SIG-M5 treated with dmso at 0.1 percent for 504 hours (cell line): Measurements from ENCODE around the gene PDRG1.

Experiments used
- DNase-seq: peaks from one replicate; lab custom pipeline; 2025; ENCODE audit not compliant: unreplicated experiment; lab: John Stamatoyannopoulos, UW

PDRG1 gene

DNA sequence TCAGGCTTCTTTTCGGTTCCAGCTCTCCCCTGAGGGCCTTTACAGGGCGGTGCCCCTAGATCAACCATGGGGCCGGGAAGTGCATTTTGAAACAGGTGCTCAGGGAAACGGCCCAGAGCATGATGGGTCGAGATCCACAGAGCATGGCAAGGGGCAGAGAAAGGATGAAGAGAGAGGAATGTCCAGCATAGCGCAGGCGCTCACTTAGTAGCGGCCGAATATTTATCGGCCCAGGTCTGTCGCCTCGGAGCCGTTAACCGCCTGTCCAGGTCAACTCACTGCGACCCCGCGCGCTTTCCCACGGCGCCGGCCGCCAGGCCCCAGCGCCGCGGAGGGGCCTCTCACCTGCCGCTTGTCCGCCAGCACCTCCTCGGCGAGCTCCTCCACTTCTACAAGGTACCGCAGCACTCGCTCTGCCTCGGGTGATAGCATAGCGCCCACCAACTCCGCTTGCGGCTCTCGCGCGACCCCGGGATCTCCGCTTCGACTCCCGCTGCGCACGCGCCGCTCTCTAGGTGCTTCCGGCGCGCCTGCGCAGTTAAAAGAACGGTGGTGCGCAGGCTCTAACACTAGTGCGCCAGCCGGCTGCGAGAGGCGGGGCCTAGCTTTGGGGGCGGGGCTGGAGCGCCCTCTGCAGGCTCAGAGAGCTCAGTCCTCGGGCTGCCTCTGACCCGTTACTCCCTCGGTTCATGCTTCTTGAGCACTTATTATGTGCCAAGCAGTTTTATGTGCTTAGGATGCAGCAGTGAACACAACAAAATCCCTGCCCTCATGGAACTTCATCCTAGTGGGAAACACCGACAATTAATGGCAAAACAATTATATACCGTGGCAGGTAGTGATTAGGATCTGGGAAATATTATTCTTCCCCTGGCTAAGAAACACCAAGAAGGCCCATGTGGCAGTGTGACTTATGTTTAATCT is at the start of gene PDRG1:
Gene PDRG1 (minus strand): TSS at position 517 of the 924 bp plus-strand sequence. CDS start 85 bp downstream, at position 432.
- peak; percentile 98 for DNase-seq

GRCh38 chr20:31998246-31998645 is 46.4 kb upstream of the PDRG1 start:
- no peak for DNase-seq

DNA sequence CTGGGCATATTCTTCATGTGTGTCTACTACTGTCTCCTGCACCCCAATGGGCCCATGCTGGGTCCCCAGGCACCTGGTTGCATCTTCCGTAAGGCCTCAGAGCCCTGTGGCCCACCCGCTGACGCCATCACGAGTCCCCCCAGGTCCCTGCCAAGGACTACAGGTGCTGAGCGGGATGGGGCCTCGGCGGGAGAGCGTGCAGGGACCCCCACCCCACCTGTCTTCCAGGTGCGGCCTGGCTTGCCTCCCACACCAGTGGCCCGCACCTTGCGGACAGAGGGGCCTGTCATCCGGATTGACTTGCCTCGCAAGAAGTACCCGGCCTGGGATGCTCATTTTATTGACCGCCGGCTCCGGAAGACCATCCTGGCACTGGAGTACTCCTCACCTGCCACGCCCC is 45.1 kb upstream of the PDRG1 start:
- DNase-seq: no peak

- no peak for DNase-seq
These were observed 40.2 kb upstream of the PDRG1 start for GRCh38 chr20:31992086-31992485.

GRCh38 chr20:31991339-31991705 is 39.5 kb upstream of the PDRG1 start:
- no peak for DNase-seq

GRCh38 chr20:31990641-31991338 is 38.9 kb upstream of the PDRG1 start:
- DNase-seq: no peak

- DNase-seq: no peak
These were observed 37.3 kb upstream of the PDRG1 start for GRCh38 chr20:31989030-31989645.

DNA sequence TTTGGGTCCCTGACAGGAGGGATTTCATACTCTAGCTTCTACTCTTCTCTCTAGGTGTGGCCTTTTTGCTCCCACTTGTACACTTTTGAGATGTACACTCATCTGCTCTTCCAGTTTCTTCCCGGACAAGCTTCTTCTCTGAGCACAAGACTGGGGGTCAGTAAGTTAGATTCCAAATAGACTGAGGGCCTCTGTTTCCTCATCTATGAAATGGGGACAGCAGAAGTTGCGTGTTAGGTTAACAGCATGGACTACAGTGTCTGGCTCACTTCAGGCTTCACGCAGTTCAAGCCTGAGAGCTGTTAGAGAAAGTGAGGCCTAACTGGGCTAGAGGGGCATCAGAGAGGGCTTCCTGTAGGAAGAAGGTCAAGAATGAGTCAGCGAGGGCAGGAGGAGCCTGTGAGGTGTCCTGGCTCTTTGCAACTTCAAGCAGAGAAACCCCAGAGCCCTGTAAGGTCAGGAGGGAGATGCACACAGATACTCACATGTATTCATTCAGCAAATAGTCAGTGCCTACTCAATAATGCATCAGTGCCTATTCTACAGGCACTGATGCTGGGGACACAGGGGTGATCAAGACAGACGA is 36.7 kb upstream of the PDRG1 start:
- DNase-seq: no peak

DNA sequence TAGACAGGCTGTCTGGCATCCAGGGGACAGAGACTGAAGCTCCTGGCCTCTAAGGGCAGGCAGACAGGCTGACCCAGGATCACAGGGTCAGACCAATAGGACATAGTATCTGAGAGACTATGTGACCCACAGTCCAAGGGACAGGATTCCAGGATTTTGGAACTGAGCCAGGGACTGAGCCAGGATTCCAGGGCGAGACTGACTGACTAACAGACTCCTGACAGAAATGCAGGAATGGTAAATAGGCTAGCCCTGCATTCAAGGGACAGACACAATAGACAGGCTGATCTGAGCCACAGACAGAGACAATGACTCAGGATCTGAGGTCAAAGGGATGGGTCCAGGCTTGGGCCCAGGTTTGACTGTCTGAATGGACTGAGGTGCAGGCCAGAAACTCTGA is 35.9 kb upstream of the PDRG1 start:
- no peak for DNase-seq

DNA sequence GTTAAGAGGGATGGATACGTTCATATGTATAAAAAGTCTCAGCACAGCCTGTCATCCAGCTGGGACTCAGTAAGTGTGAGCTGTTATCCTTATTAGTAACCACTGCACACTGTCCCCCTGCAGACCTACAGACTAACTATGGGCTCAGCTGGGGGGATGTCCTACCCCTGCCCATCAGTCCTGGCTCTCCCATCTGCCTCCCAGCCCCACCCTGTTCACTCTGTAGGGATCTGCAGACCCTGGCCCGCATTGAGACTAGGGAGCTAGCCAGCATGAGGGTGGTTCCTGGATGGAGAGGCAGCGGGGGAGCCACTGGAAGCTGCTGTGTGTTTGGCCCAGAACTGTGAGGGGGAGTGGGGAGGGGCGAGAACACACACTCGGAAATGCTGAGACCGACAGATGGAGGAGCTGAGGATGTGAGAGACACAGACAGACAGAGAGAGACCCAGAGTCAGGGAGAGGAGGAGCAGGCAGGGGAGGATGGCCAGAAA is 33.2 kb upstream of the PDRG1 start:
- no peak for DNase-seq

DNA sequence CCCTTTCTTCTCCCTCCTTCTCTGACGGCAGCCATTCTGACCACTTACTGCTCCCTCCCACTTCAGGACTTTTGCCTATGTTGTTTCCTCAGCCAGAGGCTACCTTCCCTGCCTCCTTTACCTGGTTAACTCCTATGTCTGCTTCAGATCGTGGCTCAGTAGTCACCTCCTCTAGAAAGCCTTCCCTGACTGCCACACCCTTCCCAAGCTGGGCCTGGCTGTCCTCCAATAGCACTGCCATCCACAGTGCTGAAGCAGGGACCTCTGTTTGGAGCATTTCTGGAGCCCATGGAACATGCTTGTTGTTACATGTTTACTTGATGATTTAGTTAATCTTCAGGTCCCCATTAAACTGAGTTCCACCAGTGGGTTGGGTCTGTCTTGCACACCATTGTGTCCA is 29.9 kb upstream of the PDRG1 start:
- no peak for DNase-seq

GRCh38 chr20:31979713-31980426 is 28.0 kb upstream of the PDRG1 start:
- no peak for DNase-seq

- DNase-seq: no peak
These were observed 25.2 kb upstream of the PDRG1 start for GRCh38 chr20:31977080-31977479.

- no peak for DNase-seq
These were observed 24.0 kb upstream of the PDRG1 start for GRCh38 chr20:31975874-31976273.

- DNase-seq: no peak
These were observed 23.2 kb upstream of the PDRG1 start for GRCh38 chr20:31974951-31975487.

- no peak for DNase-seq
These were observed 22.4 kb upstream of the PDRG1 start for GRCh38 chr20:31974296-31974695.

- DNase-seq: no peak
These were observed 20.7 kb upstream of the PDRG1 start for GRCh38 chr20:31972471-31973021.

DNA sequence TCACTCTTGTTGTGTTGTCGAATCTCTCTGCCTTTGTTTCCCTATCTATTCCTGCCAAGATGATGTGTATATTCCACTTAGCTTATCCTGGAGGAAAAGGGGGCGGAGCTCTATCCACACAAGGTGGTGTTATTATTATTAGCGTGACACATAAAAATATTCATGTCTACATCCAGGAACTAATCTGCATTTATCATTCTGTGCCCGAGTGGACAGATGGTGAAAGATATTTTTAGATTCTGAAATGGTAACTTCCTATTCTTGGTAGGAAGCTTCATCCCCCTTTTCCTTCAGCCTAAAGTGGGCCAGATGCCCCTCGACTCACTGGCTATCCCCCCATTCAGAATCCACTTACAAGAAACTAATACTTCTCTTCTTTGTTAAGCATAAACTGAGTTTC is 18.1 kb upstream of the PDRG1 start:
- no peak for DNase-seq

DNA sequence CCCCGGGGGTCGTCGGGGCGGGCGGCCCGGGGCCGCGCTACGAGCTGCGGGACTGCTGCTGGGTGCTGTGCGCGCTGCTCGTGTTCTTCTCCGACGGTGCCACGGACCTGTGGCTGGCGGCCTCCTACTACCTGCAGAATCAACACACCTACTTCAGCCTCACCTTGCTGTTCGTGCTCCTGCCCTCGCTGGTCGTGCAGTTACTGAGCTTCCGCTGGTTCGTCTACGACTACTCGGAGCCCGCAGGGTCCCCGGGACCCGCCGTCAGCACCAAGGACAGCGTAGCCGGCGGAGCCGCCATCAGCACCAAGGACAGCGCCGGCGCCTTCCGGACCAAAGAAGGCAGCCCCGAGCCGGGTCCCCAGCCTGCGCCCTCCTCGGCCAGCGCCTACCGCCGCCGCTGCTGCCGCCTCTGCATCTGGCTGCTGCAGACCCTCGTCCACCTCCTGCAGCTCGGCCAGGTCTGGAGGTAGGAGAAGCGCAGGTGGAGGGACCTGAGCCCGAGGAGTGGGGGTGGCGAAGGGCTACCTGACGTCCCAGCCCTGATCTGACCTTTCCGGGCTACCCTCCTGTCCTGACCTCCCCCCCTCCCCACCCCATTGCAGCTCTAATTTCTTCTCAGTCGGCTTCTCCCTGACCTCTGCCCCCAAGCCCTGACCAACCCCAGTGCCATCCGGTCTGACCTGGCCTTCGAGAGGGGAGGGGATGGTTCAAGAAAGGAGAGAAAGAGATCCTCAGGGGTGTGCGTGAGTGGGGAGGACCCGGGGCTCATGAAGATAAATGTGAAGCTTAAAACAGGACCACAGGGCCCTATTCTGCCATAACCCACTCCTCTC is 16.7 kb upstream of the PDRG1 start:
- DNase-seq: peak; percentile 61
